ENCODE data around the gene NADK.

NADK gene

GRCh38 chr1:1777950-1778662, at the start of gene NADK:
NADK (minus strand) TSS chr1:1778470; CDS start chr1:1765406, 13,064 bp downstream.
- DNase-seq (ENCODE audit: low read depth) = peak; percentile 39
- TF ChIP-seq CTCF (conservative IDR thresholded peaks at IDR 0.05; ENCODE audit: control insufficient read depth, insufficient read depth, low read depth, low read length) = no peak
- H3K4me3 ChIP-seq (ENCODE audit: control insufficient read depth, low read depth, low read length) = peak within 1 kb of the TSS; percentile 77

GRCh38 chr1:1827089-1827848, 49.0 kb upstream of the NADK start:
- DNase-seq (ENCODE audit: low read depth) = no peak
- no peak overlapping the region for H3K4me3 ChIP-seq (ENCODE audit: control insufficient read depth, low read depth, low read length)
- TF ChIP-seq CTCF (conservative IDR thresholded peaks at IDR 0.05; ENCODE audit: control insufficient read depth, insufficient read depth, low read depth, low read length) = no peak

GRCh38 chr1:1826356-1827088, 48.3 kb upstream of the NADK start:
- DNase-seq (ENCODE audit: low read depth) = no peak
- no peak for TF ChIP-seq CTCF (conservative IDR thresholded peaks at IDR 0.05; ENCODE audit: control insufficient read depth, insufficient read depth, low read depth, low read length)
- H3K4me3 ChIP-seq (ENCODE audit: control insufficient read depth, low read depth, low read length) = no peak overlapping the region

GRCh38 chr1:1825217-1825616, 46.9 kb upstream of the NADK start:
- no peak for TF ChIP-seq CTCF (conservative IDR thresholded peaks at IDR 0.05; ENCODE audit: control insufficient read depth, insufficient read depth, low read depth, low read length)
- H3K4me3 ChIP-seq (ENCODE audit: control insufficient read depth, low read depth, low read length) = no peak overlapping the region
- no peak for DNase-seq (ENCODE audit: low read depth)

- no peak for DNase-seq (ENCODE audit: low read depth)
- no peak overlapping the region for H3K4me3 ChIP-seq (ENCODE audit: control insufficient read depth, low read depth, low read length)
- no peak for TF ChIP-seq CTCF (conservative IDR thresholded peaks at IDR 0.05; ENCODE audit: control insufficient read depth, insufficient read depth, low read depth, low read length)
These were observed 41.5 kb upstream of the NADK start for GRCh38 chr1:1819762-1820161.

GRCh38 chr1:1817221-1817620, 39.0 kb upstream of the NADK start:
- no peak for DNase-seq (ENCODE audit: low read depth)
- TF ChIP-seq CTCF (conservative IDR thresholded peaks at IDR 0.05; ENCODE audit: control insufficient read depth, insufficient read depth, low read depth, low read length) = no peak
- no peak overlapping the region for H3K4me3 ChIP-seq (ENCODE audit: control insufficient read depth, low read depth, low read length)
